ENCODE data around the gene ILKAP.
A peak's percentile ranks its signal among the peaks of the same experiment; 100 is the strongest.

The ILKAP gene

DNA sequence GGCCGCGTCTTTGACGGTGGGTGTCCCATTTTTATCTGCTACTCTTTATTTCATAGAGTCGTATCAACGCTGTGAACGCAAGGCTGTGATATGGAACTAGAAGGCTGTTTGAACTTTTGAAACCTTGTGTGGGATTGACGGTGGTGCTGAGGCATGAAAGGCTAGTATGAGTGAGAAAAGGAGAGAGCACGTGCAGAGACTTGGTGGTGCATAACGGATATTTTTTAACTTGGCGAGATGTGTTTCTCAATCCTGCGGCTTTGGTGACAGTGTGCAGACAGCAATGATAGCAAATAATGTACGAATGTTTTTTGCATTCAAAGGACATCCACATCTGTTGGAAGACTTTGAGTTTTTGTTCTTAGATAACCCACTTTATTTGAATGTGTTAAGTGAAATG lies 30.1 kb upstream of the ILKAP start:
- H3K4me1 ChIP-seq (ENCODE audit: control insufficient read depth in 1 of 2, insufficient read depth in 1 of 2, low read depth in 1 of 2, low read length in 1 of 2): peaks cover 11 to 18% of the 10 kb centered on the region in 2 experiments
- H3K27me3 ChIP-seq: peaks cover 47% of the 10 kb centered on the region

DNA sequence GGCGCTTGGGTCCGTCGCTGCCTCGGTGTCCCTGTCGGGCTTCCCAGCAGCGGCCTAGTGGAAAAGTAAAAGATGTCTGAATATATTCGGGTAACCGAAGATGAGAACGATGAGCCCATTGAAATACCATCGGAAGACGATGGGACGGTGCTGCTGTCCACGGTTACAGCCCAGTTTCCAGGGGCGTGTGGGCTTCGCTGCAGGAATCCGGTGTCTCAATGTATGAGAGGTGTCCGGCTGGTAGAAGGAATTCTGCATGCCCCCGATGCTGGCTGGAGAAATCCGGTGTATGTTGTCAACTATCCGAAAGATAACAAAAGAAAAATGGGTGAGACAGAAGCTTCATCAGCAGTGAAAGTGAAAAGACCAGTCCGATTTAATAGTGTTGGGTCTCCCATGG lies 28.3 kb upstream of the ILKAP start:
- no peak overlapping the region for H3K27ac ChIP-seq
- no peaks in the 10 kb centered on the region for H3K9me3 ChIP-seq
- peaks cover 11 to 18% of the 10 kb centered on the region in 2 experiments for H3K4me1 ChIP-seq (ENCODE audit: control insufficient read depth in 1 of 2, insufficient read depth in 1 of 2, low read depth in 1 of 2, low read length in 1 of 2)
- no peaks in the 10 kb centered on the region for H3K36me3 ChIP-seq
- peaks cover 28% of the 10 kb centered on the region for H3K27me3 ChIP-seq
- TF ChIP-seq, protein P1, sequence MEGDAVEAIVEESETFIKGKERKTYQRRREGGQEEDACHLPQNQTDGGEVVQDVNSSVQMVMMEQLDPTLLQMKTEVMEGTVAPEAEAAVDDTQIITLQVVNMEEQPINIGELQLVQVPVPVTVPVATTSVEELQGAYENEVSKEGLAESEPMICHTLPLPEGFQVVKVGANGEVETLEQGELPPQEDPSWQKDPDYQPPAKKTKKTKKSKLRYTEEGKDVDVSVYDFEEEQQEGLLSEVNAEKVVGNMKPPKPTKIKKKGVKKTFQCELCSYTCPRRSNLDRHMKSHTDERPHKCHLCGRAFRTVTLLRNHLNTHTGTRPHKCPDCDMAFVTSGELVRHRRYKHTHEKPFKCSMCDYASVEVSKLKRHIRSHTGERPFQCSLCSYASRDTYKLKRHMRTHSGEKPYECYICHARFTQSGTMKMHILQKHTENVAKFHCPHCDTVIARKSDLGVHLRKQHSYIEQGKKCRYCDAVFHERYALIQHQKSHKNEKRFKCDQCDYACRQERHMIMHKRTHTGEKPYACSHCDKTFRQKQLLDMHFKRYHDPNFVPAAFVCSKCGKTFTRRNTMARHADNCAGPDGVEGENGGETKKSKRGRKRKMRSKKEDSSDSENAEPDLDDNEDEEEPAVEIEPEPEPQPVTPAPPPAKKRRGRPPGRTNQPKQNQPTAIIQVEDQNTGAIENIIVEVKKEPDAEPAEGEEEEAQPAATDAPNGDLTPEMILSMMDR (IDR thresholded peaks at IDR 0.05): no peak
- H3K4me3 ChIP-seq (ENCODE audit: low read depth in 1 of 2, low read length in 1 of 2): peak overlapping the region; percentile 64 to 85

More for the DNA sequence above, 30.1 kb upstream of the ILKAP start:
- Histone ChIP-seq H3K9me3 (no peaks in the 10 kb centered on the region), H3K27ac (no peak overlapping the region), H3K36me3 (no peaks in the 10 kb centered on the region), H3K4me3 (ENCODE audit: low read depth in 1 of 2, low read length in 1 of 2) (no peak overlapping the region)
- TF ChIP-seq, protein P1 (IDR thresholded peaks at IDR 0.05): no peak

DNA sequence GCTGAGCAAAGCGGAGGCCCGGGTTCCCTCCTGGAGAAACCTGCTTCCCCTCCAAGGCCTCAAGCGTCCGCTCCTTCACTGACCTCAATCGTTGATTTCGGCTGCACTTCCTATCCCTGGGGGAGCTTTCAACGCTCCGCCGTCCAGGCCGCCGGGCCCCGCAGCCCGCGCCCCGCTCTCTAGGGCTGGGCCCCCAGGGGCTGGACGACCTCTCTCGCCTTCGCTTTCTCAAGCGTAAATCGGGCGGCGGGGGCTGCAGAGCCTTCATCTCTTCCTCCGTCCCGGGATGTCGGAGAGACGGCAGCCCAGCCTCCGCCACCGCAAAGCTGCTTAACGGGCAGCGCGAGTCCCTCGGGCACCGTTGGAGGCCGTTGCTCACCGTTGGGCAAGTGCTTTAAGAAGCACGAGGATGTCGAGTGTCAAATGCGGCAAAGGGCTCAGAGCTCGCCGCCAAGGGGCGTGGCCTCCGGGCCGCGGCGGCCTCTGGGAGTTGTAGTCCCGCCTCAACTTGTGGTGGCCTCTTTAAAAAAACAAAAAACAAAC lies 27.8 kb upstream of the ILKAP start:
- H3K27ac ChIP-seq: peak overlapping the region; percentile 57
- peaks cover 1% of the 10 kb centered on the region for H3K36me3 ChIP-seq
- peaks cover 24% of the 10 kb centered on the region for H3K27me3 ChIP-seq
- H3K4me1 ChIP-seq (ENCODE audit: control insufficient read depth in 1 of 2, insufficient read depth in 1 of 2, low read depth in 1 of 2, low read length in 1 of 2): peaks cover 11 to 18% of the 10 kb centered on the region in 2 experiments
- peak overlapping the region; percentile 64 to 85 for H3K4me3 ChIP-seq (ENCODE audit: low read depth in 1 of 2, low read length in 1 of 2)
- no peaks in the 10 kb centered on the region for H3K9me3 ChIP-seq
- TF ChIP-seq, protein P1 (IDR thresholded peaks at IDR 0.05): no peak

DNA sequence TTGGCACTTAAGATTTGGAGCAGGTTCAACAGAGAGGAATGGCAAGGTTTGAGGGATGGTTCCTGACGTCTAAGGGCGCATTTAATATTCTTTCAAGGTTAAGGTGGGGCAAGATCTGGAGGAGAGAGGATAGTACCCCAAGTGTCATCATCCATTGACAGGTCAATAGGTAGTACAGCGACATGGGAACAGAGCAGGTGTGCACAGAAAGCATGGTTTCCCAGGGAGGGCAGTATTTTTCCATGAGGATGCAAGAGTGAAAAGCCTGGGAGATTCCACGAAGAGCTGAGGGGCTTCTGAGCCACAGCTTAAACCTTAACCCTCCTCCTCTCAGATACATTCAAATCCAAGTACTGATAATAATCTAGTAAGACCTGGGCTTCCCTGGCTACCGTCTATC lies 27.2 kb upstream of the ILKAP start:
- peaks cover 6% of the 10 kb centered on the region for H3K36me3 ChIP-seq
- H3K27me3 ChIP-seq: peaks cover 17% of the 10 kb centered on the region
- H3K4me1 ChIP-seq (ENCODE audit: control insufficient read depth in 1 of 2, insufficient read depth in 1 of 2, low read depth in 1 of 2, low read length in 1 of 2): peaks cover 11 to 18% of the 10 kb centered on the region in 2 experiments
- no peak overlapping the region for H3K27ac ChIP-seq
- TF ChIP-seq, protein P1 (IDR thresholded peaks at IDR 0.05): no peak
- no peaks in the 10 kb centered on the region for H3K9me3 ChIP-seq
- H3K4me3 ChIP-seq (ENCODE audit: low read depth in 1 of 2, low read length in 1 of 2): peak overlapping the region; percentile 64 to 85

DNA sequence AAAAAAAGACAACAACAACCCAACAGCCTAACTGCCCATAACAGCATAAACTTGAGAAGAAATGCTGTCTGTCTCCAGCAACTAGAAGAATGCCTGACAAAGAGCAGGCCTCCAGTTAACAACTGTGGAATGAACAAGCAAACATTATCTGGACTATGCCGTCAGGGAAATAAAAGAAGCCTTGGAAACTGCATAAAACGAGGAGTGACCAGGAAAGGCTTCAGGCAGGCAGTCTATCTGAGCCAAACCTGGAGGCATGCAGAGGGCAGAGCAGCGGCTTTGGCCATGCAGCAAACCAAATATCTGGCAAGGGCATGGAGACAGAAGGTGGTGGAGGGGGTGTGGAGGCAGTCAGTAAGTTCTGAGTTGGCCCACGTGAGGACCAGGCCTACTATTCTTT lies 25.2 kb upstream of the ILKAP start:
- H3K4me1 ChIP-seq (ENCODE audit: control insufficient read depth in 1 of 2, insufficient read depth in 1 of 2, low read depth in 1 of 2, low read length in 1 of 2): peaks cover 8 to 15% of the 10 kb centered on the region in 2 experiments
- no peaks in the 10 kb centered on the region for H3K9me3 ChIP-seq
- no peak overlapping the region for H3K4me3 ChIP-seq (ENCODE audit: low read depth in 1 of 2, low read length in 1 of 2)
- no peak overlapping the region for H3K27ac ChIP-seq
- peaks cover 15% of the 10 kb centered on the region for H3K36me3 ChIP-seq
- peaks cover 2% of the 10 kb centered on the region for H3K27me3 ChIP-seq
- TF ChIP-seq, protein P1 (IDR thresholded peaks at IDR 0.05): no peak

Data from neutrophil (primary cell).